Measurements from ENCODE around the gene KLHL2.

Gene KLHL2

GRCh38 chr4:165328101-165328425, 120.7 kb downstream of the KLHL2 start:
- TF ChIP-seq CTCF (IDR thresholded peaks at IDR 0.05) = no peak
- Histone ChIP-seq H3K4me2 (ENCODE audit: low read length) (peak overlapping the region; percentile 55), H2AFZ (peak overlapping the region; percentile 59), H3K79me2 (peaks cover 20% of the 10 kb centered on the region), H3K27me3 (ENCODE audit: control insufficient read depth, insufficient read depth, low read length) (no peaks in the 10 kb centered on the region), H3K4me3 (ENCODE audit: low read depth, low read length) (peak overlapping the region; percentile 95), H3K27ac (peak overlapping the region; percentile 70), H3K9me3 (ENCODE audit: control insufficient read depth, low read length) (no peaks in the 10 kb centered on the region), H3K9ac (no peak overlapping the region), H3K36me3 (ENCODE audit: control insufficient read depth, insufficient read depth, low read length) (no peaks in the 10 kb centered on the region), H3K4me1 (peaks cover 19% of the 10 kb centered on the region)

GRCh38 chr4:165328708-165329107, 121.3 kb downstream of the KLHL2 start:
- Histone ChIP-seq H3K27ac (no peak overlapping the region), H3K4me3 (ENCODE audit: low read depth, low read length) (peak overlapping the region; percentile 95), H3K36me3 (ENCODE audit: control insufficient read depth, insufficient read depth, low read length) (no peaks in the 10 kb centered on the region), H3K4me2 (ENCODE audit: low read length) (peak overlapping the region; percentile 55), H3K9me3 (ENCODE audit: control insufficient read depth, low read length) (no peaks in the 10 kb centered on the region), H2AFZ (no peak overlapping the region), H3K4me1 (peaks cover 19% of the 10 kb centered on the region), H3K9ac (no peak overlapping the region), H3K27me3 (ENCODE audit: control insufficient read depth, insufficient read depth, low read length) (no peaks in the 10 kb centered on the region), H3K79me2 (peaks cover 20% of the 10 kb centered on the region)
- TF ChIP-seq CTCF (IDR thresholded peaks at IDR 0.05) = no peak

- Histone ChIP-seq H3K27ac (no peak overlapping the region), H3K79me2 (peaks cover 20% of the 10 kb centered on the region), H2AFZ (no peak overlapping the region), H3K4me3 (ENCODE audit: low read depth, low read length) (no peak overlapping the region), H3K9ac (no peak overlapping the region), H3K4me1 (peaks cover 12% of the 10 kb centered on the region), H3K4me2 (ENCODE audit: low read length) (peak overlapping the region; percentile 1), H3K36me3 (ENCODE audit: control insufficient read depth, insufficient read depth, low read length) (no peaks in the 10 kb centered on the region), H3K9me3 (ENCODE audit: control insufficient read depth, low read length) (no peaks in the 10 kb centered on the region), H3K27me3 (ENCODE audit: control insufficient read depth, insufficient read depth, low read length) (no peaks in the 10 kb centered on the region)
- TF ChIP-seq CTCF (IDR thresholded peaks at IDR 0.05) = no peak
Observed at GRCh38 chr4:165330071-165330470, 122.7 kb downstream of the KLHL2 start.

- Histone ChIP-seq H3K27me3 (ENCODE audit: control insufficient read depth, insufficient read depth, low read length) (no peaks in the 10 kb centered on the region), H3K79me2 (peaks cover 20% of the 10 kb centered on the region), H3K4me1 (peaks cover 6% of the 10 kb centered on the region), H3K36me3 (ENCODE audit: control insufficient read depth, insufficient read depth, low read length) (no peaks in the 10 kb centered on the region), H3K4me2 (ENCODE audit: low read length) (no peak overlapping the region), H3K9me3 (ENCODE audit: control insufficient read depth, low read length) (no peaks in the 10 kb centered on the region), H3K9ac (no peak overlapping the region), H2AFZ (no peak overlapping the region), H3K27ac (no peak overlapping the region), H3K4me3 (ENCODE audit: low read depth, low read length) (no peak overlapping the region)
- no peak for TF ChIP-seq CTCF (IDR thresholded peaks at IDR 0.05)
Observed at GRCh38 chr4:165330666-165331065, 123.3 kb downstream of the KLHL2 start.

- Histone ChIP-seq H3K79me2 (peaks cover 20% of the 10 kb centered on the region), H2AFZ (no peak overlapping the region), H3K9me3 (ENCODE audit: control insufficient read depth, low read length) (no peaks in the 10 kb centered on the region), H3K4me1 (peaks cover 4% of the 10 kb centered on the region), H3K27ac (no peak overlapping the region), H3K4me3 (ENCODE audit: low read depth, low read length) (no peak overlapping the region), H3K4me2 (ENCODE audit: low read length) (no peak overlapping the region), H3K36me3 (ENCODE audit: control insufficient read depth, insufficient read depth, low read length) (no peaks in the 10 kb centered on the region), H3K9ac (no peak overlapping the region), H3K27me3 (ENCODE audit: control insufficient read depth, insufficient read depth, low read length) (no peaks in the 10 kb centered on the region)
- TF ChIP-seq CTCF (IDR thresholded peaks at IDR 0.05) = no peak
Observed at GRCh38 chr4:165331359-165331758, 124.0 kb downstream of the KLHL2 start.

Measured in parathyroid adenoma (tissue), 2 donors.